Suppressor macrophage treated with lipopolysaccharide for 1 hour (primary cell): ENCODE data around the gene ZNRD2.

Experiments used
- DNase-seq, 3 donors: peaks; one replicate each; pipeline ENCODE4 v3.0.0-alpha.2; 2020 to 2022

ZNRD2 gene

GRCh38 chr11:65574109-65574810 is 4.0 kb downstream of the ZNRD2 start:
- DNase-seq: peak; percentile 99 to 100 (median 99)

DNA sequence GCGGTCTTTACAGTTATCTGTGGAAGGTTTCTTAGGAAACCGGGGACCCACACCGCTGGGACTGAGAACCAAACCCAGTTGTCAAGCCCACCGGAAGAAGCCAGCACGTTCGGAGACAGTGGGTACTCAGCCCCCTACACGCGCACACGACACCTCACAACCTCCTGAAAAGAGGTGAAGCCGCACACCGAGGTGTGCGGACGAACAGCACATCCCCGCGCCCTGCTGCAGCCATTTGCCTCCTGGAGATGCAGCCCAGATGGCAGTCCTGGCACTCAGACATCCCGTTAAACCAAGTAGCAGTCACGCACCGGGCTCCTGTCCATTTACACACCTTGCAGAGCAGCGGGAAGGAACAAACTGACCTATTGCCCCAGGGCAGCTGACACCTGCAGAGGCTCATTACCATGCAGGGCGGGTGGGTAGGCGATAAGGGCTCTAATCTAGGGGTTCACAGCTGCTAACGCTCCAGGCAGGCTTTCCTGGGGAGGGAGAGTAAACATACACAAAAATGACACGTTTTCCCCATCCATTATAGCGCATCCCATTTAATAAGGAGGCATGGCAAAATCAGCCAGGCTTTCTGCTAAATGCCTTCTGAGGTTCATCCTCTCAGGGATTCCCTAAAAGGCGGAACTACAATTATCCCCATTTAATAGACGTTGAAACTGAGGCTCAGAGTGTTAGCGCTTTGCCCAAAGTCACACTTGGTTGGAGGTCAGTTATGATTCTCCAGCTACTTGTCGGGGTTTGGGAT is 4.7 kb downstream of the ZNRD2 start:
- DNase-seq: no peak

GRCh38 chr11:65575568-65576231 is 5.4 kb downstream of the ZNRD2 start, which contains the start of gene EHBP1L1:
EHBP1L1 (plus strand) TSS chr11:65576053; CDS start chr11:65576303, 250 bp downstream.
- DNase-seq: peak; percentile 83 to 95 (median 85)

DNA sequence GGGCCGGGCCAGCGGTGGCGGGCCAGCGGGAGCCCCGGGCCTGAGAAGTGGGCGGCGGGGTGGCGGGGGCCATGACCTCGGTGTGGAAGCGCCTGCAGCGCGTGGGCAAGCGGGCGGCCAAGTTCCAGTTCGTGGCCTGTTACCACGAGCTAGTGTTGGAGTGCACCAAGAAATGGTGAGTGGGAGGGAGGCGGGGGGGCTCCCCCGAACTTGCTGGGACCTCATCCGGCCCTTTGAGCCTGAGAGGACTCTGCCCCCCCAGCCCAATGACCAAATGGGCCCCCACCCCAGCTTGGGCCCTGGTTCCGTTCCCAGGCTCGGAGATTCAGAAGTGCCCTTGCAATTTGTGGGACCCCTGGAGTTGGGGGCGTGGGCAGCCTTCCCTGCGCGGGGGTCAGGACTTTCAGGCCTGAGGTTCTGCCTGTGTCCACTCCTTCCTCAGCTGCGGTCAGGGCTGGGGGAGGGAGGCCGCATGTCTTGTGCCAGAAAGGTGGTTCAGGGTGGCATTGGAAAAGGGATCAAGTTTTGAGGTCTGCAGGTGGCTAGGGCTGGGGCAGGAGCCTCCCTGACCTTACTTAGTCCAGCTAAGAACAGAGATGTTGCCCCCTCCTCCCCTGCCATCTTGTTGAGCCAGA is 6.1 kb downstream of the ZNRD2 start:
- peak; percentile 62 to 74 (median 65) for DNase-seq

GRCh38 chr11:65576867-65577755 is 6.8 kb downstream of the ZNRD2 start:
- DNase-seq: peak; percentile 96 to 98 (median 97)

GRCh38 chr11:65577756-65578109 is 7.5 kb downstream of the ZNRD2 start:
- no peak for DNase-seq

DNA sequence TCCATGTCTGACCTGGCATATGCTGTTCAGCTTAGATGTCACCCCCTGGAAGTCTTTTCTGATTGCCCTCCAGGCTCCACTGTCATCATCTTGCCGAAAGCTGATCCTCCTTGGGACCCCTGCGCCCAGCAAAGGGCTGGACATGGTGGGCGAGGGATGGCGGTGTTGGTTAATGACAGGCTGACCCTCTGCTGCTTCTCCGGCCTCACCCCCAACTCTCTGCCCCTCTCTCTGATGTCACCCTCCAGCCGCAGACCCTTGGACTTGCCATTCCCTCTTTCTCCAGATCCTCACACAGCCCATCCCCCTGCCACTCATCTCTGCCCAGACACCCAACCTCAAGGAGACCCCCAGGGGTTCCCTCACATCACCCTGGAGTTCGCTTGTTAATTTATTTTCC is 7.9 kb downstream of the ZNRD2 start:
- DNase-seq: no peak

GRCh38 chr11:65578667-65579066 is 8.4 kb downstream of the ZNRD2 start:
- DNase-seq: no peak

GRCh38 chr11:65579291-65579690 is 9.0 kb downstream of the ZNRD2 start:
- DNase-seq: no peak

DNA sequence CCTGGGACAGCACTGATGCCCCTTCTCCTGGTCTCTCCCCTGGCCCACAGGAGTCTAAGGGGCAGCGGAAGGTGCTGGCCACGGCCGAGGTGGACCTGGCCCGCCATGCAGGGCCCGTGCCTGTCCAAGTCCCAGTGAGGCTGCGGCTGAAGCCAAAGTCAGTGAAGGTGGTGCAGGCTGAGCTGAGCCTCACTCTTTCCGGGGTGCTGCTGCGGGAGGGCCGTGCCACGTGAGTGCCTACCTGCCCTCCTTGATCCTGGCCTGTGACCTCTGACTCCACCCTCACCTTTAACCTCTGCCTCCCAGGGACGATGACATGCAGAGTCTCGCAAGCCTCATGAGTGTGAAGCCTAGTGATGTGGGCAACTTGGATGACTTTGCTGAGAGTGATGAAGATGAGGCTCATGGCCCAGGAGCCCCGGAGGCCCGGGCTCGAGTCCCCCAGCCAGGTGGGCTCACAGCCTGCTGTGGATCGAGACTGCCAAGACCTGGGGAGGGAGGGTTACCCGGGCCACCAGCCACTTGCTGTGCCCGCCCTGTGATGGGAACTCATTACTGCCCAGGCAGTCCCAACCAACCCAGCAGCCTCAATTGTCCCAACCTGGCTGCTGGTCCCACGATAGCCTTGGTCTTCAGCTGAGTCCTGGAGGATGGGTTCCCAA is 9.9 kb downstream of the ZNRD2 start:
- no peak for DNase-seq

DNA sequence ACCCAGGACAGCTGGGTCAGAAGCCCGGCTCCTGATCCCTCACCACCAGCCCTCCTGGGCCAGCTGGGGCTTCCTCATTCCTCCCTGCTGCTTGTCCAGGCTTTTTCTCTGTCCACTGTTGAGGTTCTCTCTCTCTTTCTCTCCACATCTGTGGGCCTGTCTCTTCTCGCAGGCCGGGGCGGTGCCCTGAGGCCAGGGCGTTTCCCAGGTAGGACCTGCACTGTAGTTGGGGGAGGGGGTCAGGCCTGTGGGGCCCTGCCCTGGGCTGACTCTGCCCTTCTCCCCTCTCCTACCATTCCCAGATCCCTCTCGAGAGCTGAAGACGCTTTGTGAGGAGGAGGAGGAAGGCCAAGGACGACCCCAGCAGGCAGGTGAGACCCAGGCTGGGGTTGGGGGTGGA is 10.5 kb downstream of the ZNRD2 start:
- DNase-seq: no peak

DNA sequence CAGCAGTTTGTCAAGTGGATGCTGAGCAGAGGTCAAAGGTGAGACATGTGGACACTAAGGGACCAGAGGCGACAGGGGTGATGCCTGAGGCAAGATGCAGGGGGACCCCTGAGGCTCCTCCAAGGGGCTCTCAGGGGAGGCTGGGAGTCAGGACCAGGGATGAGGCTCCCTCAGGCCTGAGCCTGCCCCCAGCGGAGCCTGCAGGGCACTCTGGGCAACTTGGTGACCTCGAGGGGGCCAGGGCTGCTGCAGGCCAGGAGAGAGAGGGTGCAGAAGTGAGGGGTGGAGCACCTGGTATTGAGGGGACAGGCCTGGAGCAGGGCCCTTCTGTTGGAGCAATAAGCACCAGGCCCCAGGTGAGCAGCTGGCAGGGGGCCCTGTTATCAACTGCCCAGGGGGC is 11.7 kb downstream of the ZNRD2 start:
- DNase-seq: no peak

- no peak for DNase-seq
These were observed 13.3 kb downstream of the ZNRD2 start for GRCh38 chr11:65583589-65583988.

DNA sequence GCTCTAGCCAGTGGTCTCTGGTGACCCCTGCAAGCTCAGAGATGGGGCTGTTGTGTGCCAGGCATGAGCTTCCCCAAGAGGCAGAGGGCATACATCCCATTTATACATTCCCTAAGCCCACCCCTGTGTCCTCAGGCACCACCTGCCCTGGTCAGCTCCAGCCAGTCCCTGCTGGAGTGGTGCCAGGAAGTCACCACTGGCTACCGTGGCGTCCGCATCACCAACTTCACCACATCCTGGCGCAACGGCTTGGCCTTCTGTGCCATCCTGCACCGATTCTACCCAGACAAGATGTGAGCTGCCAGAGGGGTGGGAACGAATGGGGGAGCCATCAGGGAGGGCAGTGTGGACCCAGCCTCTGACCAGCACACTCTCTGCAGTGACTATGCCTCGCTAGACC is 13.8 kb downstream of the ZNRD2 start:
- DNase-seq: no peak

GRCh38 chr11:65584723-65585171 is 14.5 kb downstream of the ZNRD2 start:
- DNase-seq: no peak

DNA sequence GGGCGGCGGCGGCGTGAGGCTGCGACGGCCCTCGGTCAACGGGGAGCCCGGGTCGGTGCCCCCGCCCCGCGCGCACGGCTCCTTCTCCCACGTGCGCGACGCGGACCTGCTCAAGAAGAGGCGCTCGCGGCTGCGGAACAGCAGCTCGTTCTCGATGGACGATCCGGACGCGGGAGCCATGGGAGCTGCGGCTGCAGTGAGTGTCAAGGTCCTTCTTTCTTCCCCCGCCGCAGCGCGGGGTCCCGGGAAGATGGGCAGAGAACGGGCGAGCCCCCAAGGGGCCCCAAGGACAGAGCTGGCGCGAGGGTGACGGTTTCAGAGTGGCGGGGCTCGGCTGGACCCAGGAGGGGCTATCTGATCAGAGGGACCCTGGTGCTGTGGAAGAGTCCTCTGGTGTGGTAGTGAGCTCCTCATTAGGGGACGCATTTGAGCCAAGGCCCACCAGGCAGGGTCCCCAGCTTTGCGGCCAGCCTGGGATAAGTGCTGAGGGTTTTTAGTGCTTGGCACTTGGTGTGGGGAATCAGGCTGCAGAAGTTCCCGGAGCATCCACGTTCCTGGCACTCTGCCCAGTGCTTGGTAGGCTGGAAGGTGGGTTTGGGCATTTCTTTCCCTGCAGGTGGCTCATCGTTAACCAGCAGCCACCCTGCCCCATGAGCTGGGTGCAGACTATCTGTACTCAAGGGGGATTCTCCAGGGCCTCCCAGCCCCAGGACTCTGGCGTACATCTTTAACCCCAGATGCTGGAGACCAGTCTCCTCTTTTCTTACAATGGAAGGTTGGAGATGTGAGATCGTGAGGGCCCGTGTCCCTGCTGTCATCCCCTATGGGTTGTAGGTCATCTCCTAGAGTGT is 15.3 kb downstream of the ZNRD2 start:
- no peak for DNase-seq

GRCh38 chr11:65586247-65586630 is 16.0 kb downstream of the ZNRD2 start:
- DNase-seq: no peak

DNA sequence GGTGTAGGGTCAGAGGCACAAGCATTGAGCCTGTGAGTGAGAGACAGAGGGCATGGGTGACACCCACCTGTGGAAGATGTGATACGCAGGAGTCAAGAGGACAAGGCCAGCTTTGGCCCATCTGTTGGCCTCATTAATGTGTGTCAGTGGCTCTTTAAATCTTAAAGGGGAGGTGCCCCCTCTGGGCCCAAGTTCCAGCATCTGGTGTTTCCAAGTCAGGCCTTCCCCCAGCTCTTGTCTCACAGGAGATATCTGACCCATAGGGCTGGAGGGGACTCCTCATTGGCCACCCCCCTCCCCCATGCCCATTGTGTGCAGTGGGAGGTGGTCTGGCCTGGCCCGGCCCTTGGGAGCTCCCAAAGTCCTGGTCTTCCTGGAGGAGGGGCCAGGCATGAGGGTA is 16.4 kb downstream of the ZNRD2 start:
- DNase-seq: peak in 2 of 3 donors; percentile 49 to 50

- peak; percentile 75 to 80 (median 75) for DNase-seq
These were observed 18.1 kb downstream of the ZNRD2 start for GRCh38 chr11:65588199-65589054.
